Fibroblast of lung (primary cell): ENCODE results near the gene HGFAC.

Source experiments
- EZH2 ChIP-seq: IDR thresholded peaks from 2 replicates; pipeline ENCODE4 v1.5.1; 2012; ENCODE audit warnings: low read length, control low read depth, mild to moderate bottlenecking; ENCODE audit errors: missing control alignments
- TF ChIP-seq, protein P1 (sequence below), 2 donors: IDR thresholded peaks in 1 of 2; conservative IDR thresholded peaks in 1 of 2; 1 replicate in 1 of 2; 2 replicates in 1 of 2; pipeline ENCODE4 v1.5.1; 2011 to 2012; ENCODE audit warnings: low read length in 2 of 2, control low read depth in 1 of 2, inconsistent platforms in 1 of 2, low read depth in 1 of 2, mild to moderate bottlenecking in 1 of 2

DNA sequence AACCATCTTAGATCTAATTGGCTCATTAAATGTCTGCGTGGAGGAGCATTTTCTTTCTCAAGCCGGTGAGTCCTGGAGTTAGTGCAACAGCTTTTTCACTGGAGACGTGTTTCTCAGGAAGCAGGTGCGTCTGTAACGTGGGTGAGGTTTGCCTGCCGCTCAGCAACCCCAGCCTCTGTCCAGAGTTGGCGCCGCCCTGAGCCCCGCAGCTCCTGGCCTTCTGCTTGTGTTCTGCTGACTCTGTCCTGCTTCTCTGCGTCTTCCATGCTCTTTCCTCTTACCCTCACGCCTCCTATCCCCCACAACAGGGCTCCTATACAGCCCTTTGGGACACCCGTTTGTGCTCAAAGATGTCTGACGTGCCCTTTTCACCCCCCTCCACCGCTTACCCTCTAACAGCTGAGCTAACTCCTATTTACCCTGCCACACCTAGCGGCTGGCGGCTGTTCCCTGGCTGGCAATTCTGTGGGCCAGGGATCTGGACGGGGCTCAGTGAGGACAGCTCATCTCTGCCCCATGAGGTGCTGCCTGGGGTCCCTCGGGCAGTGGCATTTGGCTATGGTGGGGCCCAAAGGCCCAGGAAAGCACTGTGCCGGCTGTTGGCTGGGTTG lies 40.1 kb downstream of the HGFAC start:
- TF ChIP-seq, protein P1, sequence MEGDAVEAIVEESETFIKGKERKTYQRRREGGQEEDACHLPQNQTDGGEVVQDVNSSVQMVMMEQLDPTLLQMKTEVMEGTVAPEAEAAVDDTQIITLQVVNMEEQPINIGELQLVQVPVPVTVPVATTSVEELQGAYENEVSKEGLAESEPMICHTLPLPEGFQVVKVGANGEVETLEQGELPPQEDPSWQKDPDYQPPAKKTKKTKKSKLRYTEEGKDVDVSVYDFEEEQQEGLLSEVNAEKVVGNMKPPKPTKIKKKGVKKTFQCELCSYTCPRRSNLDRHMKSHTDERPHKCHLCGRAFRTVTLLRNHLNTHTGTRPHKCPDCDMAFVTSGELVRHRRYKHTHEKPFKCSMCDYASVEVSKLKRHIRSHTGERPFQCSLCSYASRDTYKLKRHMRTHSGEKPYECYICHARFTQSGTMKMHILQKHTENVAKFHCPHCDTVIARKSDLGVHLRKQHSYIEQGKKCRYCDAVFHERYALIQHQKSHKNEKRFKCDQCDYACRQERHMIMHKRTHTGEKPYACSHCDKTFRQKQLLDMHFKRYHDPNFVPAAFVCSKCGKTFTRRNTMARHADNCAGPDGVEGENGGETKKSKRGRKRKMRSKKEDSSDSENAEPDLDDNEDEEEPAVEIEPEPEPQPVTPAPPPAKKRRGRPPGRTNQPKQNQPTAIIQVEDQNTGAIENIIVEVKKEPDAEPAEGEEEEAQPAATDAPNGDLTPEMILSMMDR (conservative IDR thresholded peaks at IDR 0.05 in 1 of 2, IDR thresholded peaks at IDR 0.05 in 1 of 2; ENCODE audit: low read depth in 1 of 2, low read length in 2 of 2): no peak
- no peak for TF ChIP-seq EZH2
